GM19193 (cell line): ENCODE results near the gene TSPAN18.

ENCODE experiments used
- POLR2A ChIP-seq: IDR thresholded peaks from 4 replicates; pipeline ENCODE4 v1.6.1; 2011; ENCODE audit not compliant: insufficient read depth, insufficient read length; ENCODE audit errors: extremely low read depth

TSPAN18 gene

DNA sequence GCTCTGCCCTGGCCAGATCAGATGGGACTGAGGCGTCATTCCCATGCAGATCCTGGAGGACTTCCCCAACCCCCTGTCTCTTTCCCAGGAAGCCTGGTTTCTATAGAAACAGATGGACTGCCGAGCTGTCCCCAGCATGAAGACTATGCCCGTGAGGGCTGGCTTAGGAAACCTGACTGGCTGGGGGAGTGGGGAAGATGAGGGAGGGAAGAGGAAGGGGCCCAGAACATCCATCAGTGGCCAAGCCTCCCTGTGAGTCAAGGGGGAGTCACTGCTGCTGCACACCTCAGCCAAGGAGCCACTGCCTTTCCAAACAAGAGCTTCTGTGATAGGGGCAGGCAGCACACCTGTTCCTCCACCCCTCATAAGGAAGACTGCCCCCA lies 218.1 kb downstream of the TSPAN18 start:
- no peak for TF ChIP-seq POLR2A

DNA sequence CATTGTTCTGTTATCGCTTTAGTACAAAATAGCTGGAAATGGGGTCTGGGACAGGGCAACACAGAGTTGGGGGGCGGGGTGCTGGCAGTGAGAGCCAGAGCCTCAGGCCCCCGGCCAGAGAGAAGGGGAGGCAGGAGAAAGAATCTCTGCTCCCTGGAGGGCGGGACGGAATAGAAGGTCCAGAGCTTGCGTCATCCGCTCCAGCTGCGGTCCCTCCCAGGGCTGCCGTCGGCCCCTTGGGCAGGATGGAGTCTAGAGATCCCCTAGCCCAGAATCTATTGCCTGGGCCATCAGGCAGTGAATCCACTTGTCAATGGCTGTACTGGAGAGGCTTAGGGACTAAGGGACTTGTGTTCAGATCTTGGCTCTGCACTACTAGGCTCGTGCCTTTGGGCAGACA lies 218.9 kb downstream of the TSPAN18 start:
- no peak for TF ChIP-seq POLR2A

DNA sequence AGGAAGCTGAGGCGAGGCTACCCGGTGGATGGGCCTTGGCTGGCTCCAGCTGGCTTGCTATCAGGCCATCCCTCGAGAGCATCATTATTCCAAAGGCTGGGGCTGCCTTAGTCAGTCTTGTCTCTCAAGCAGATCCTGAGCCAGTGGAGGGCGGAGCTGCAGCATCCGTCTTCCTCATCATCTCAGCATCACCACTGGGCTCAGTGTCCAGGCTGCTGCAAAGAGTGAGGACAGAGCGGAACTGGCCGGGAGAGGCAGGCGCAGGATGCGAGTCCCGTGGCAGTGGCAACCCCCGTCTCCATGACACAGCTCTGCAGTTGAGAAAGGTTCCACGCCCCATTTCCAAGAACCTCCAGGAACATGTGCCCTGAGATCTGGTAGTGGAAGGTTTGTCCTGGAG lies 219.5 kb downstream of the TSPAN18 start:
- TF ChIP-seq POLR2A: no peak

DNA sequence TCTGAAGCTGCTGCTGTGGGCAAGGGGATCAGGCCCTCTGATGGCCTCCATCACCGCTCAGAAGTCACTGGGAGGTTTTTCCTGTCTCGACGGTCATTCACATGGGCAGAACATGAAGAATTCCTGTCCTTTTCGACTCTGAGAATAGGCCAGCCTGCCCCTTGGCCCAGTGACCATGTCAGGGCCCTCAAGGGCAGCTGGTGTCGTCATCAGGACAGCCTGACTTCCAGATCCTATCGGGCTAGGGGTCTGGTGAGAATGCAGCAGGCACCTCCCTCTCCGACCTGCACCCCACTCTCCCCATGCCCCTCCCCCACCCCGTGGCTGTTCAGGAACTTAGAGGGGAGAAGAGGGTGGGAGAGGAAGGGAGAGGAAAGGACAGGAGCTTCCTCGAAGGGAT lies 220.4 kb downstream of the TSPAN18 start:
- no peak for TF ChIP-seq POLR2A

DNA sequence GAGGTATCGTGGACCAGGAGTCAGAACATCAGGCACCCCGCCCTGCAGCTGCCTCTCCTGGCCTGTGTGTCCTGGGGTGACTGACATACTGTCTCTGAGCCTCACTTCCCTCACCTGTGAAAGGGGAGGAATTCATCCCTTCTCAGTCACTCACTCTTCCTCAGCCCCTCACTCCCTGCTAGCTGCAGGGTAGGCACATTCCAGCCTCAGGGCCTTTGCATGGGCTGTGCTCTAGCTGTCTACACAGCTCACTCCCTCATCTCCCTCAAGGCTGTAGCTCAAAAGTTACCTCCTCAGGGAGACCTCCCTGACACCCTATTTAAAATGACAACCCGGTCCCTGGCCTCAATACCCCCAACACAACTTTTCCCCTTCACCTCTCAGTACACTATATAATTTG lies 221.4 kb downstream of the TSPAN18 start:
- no peak for TF ChIP-seq POLR2A

DNA sequence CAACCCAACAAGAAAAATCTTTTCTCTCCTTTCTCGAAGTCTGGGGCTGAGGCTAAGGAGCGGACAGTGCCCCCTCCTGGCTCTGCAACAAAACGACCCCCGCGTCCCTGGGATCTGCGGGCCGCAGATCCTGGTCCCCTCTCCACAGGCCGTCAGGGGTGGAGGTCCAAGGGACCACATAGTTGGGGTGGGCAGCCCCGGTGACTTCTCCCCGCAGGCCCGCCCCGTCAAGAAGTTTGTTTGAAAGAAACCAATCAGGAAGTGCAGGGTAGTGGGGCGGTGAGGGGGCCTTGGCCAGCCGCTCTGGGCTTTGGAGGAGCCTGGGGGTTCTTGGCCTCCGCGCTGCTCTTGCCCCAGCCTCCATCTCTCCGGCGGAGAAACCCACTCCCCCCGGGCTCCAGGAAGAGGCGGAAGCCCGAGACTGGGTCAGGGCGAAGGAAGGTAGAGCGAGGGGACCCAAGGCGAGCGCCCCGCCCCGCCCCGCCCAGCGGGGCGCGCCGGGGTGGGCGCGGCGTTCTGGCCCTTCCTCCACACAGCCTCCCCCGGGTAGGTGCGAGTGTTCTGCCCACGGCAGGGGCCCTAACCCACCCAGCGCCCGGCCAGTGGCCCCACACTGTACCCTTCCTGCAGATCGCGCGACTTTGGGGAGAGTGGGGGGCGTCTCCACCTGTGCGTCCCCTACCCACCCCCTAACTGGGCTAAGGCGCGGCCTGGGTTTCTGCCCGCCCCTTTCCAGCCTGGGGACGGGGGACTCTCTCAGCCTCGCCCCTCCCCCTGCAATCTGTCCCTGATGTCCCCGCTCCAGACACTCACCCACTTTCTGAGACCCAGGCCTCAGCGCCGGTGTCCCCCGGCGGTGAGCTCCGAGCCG lies 222.6 kb downstream of the TSPAN18 start:
- TF ChIP-seq POLR2A: no peak

DNA sequence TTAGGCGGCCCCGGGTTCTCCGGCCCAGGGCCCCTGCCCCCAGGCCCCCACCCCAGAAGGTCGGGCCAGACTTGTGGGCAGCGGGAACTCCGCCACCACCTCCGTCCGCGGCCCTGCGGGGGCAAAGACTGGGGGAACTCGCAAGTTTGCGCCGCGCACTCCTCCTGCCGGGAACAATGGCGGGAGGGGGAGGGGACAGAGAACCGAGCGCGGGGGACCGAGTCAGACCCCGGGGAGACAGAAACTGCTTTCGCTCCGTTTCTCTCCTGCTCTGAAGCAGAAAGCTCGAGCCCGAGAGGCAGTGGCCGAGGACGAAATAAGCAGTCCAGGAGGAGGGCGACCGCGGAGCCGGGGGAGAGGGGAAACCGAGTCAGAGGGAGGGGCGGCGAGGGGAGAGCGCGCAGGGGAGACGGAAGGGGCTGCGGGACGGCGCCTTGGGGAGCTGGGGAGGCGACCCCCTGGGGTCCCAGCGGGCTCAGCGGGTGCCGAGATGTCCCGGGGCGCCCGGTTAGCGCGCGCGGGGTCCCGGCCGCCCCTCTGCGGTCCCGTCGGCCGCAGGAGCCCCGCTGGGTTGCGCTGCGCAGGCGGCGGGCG lies 223.4 kb downstream of the TSPAN18 start:
- TF ChIP-seq POLR2A: no peak

DNA sequence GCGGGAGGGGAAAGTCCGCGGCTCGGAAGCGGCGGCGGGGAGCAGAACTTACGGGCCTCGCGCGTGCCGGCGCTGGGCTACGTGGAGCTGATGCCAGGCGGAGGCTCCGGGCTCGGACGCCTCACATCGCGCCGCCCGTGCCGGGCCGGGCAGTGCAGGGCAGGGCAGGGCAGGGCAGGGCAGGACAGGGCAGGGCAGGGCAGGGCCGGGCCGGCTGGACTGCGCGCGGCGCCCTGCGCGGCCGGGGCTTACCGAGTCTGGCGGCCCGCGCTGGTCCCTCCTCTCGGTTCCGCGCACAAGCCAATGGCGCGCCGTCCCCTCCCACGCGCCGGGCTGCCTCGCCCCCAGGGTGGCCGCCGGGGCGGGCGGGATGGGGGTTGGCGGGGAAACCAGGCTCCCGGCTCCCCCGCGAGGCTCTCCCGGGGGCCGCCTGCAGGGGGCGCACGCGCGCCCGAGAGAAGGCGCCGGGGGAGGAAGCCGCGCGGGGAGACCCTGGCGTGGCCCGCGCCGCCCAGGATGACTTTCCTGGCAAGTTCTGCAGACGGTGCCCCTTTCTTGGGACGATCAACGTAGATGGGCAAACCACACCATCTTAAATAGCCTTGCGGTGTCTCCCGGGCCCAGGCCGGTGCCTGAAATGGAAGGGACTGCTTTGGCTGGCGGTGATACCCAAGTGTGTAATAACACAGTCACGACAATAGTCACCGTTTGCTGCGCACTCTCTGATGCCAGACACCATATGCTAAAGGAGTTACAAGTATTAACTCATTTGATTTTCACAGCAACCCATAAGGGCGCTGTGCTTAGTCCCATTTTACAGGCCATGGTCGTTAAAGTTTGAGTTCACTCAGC lies 224.1 kb downstream of the TSPAN18 start, which contains the start of gene TP53I11:
Gene TP53I11 (minus strand): TSS at position 259 of the 852 bp plus-strand sequence. CDS start 12,548 bp downstream, outside the sequence.
- no peak for TF ChIP-seq POLR2A

DNA sequence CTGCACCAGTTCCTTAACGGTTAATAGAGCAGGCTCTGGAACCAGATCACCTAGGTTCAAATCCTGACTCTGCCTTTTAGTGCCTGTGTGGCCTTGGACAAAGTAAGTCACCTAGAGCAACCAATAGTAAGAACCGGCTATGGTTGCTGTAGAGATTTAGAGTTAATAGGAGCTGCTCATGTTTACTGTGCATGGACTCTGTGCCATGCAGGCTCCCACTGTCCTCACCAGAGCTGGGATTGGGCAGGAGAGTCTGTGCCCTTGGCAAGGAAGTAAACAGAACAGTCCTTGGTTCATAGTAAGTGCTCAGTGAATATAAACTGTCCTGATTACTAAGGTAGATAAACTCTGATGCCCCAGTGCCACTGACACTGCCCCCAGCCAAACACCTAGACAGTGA lies 225.3 kb downstream of the TSPAN18 start:
- no peak for TF ChIP-seq POLR2A

DNA sequence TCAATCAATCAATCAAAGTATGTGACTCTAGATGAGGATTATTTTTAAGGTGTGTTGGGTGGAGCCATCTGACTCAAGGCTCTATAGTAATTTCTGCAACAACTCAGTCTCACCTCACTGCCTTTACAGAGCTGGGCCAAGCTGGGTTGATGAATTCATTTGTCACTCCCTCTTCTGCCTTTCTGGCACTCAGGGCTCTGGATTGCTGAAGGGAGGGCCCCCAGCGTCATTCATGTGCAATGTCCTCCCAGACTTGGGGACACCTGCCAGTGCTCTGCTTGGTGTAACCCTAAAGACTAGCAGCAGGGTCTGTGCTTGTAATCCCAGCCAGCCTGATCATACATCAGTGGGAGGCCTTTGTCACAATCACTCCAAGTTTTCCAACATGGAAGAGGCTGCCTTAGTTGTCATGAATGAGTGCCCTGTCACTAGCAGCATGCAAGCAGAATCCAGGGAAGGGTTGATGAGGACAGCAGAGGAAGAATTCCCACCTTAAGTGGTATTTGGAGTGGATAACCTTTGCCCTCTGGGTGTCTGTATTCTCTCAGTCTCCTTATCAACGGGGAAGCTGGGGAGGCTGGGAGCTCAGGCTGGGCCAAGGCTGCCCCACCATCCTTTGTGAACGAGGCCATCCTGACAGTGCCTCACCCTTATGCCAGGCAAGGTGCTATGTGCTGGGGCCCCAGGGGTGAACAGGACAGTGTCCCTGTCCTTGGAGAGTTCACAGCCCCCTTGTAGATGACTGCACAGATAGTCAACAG lies 225.9 kb downstream of the TSPAN18 start:
- TF ChIP-seq POLR2A: no peak

DNA sequence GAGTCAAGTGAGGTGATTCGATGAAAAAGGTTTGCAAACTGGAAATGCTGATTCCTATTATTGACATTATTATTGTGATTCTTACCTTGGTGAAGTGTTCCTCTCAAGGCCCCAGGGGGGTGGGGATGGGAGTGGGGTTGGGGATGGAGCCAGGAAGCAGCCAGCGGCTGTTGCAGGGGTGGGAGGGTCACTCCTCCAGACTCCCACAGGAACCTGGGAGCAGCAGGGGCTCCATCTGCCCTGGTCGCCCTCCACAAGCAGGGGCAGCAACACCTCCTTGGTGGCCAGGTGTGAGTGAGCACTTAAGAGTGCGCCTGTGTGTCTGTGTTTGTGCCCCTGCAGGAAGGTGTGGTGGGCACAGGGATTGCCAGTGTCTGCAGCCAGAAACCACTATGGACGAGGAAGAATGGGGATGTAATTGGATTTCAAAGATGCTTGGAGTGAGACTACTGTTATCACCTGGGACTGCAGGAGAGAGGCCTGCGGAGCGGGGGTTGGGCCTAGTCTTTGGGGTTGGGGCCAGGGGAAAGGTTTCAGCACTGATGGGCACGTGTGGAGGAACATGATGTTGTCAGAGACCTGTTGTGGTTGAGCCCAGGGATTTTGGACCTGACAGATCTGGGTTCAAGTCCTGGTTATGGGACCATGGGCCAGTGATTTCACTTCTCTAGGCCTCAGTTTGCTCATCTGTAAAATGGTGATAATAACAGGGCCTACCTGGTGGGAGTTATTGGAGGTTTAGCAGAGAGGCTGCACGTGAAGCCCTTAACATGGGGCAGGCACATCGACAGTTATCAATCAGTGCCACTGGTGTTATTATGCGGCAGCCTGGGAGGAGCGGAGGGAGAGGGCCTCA lies 227.5 kb downstream of the TSPAN18 start:
- TF ChIP-seq POLR2A: no peak

DNA sequence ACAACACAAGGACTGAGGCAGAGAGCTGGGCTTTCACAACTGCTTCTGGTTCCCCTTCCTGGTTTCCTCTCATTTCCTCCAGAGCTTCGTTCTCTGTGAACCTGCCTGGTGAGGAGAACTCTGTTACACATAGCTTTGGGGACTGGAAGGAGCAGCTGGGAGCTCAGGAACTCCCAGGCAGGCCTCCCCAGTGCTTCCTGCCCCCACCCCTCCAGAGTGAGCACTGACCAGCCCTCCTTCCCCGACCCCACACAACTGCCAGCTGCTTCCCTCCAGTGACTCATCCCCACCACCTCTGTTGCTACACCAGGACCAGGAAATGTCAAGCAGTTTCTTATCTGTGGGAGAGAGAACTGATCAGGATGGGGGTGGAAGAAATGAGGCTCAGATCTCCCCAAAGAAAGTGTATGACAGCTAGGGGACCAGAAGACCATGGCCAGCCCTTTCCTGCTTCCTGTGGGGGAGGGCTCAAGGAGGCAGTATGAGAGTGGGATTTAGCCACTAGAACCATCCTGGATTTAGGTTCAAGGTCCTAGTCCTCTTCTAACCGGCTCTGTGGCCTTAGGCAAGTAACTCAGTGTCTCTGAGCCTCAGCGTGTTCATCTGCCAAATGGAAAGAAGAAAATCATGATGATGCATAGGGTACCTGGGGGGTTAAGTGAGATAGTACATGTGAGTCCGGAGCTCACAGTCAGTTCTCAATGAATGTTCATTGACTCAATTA lies 228.4 kb downstream of the TSPAN18 start:
- no peak for TF ChIP-seq POLR2A

DNA sequence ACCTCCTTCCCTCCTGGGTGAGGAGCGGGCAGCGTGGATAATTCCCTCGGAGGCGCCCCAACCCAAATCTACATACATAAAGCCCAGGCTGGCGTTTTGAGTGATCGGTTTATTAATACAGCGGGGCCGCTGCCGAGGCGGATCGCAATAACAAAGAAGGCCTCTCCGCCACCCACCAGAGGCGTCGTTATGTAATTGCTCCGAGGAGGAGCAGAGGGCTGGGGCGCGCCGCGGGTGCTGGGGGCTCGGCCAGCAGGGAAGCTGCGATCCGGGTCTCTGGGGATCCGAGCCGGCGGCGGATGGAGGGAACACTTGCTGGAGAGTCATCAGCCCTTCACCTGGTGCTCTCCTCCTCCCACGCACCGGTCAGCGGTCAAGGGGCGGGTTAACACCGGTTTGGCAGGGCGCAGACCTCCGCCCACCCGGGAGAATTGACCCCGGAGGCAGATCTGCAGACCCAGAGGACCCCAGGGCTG lies 230.3 kb downstream of the TSPAN18 start:
- TF ChIP-seq POLR2A: no peak
